K562 (cell line): ENCODE data around the gene DNAJC11. TPM values are rescaled to one million over a fixed set of nuclear protein-coding genes. Genes with fewer than 3 reads are reported as not detected.

Experiments used
- DPF2 ChIP-seq: fragments of 450-650 bp; IDR thresholded peaks from 2 replicates; pipeline ENCODE4 v1.6.1; 2016
- ETV1 ChIP-seq: fragments of 450-650 bp; conservative IDR thresholded peaks from 2 replicates; pipeline ENCODE4 v1.6.1; 2016; ENCODE audit warnings: missing genetic modification characterization, control low read depth, low read depth, missing compliant biosample characterization
- FOXA3 ChIP-seq, 2 experiments: fragments of 450-650 bp in 1 of 2; sonication (generic) in 1 of 2; formaldehyde crosslinking; IDR thresholded peaks in 1 of 2; conservative IDR thresholded peaks in 1 of 2; 2 replicates each; pipeline versions ENCODE4 v1.4.0 to v1.8.0; 2020 to 2022; ENCODE audit warnings: mild to moderate bottlenecking in 2 of 2, missing genetic modification reagents in 1 of 2
- KDM5B ChIP-seq: fragments of 200-600 bp; sonication (generic); IDR thresholded peaks from 2 replicates; pipeline ENCODE4 v1.6.1; 2012; ENCODE audit warnings: low read depth, mild to moderate bottlenecking, moderate library complexity, low read length, control low read depth, inconsistent platforms; ENCODE audit not compliant: insufficient replicate concordance
- LEF1 ChIP-seq: fragments of 450-650 bp; IDR thresholded peaks from 2 replicates; pipeline ENCODE4 v1.6.1; 2016; ENCODE audit warnings: mild to moderate bottlenecking
- MAFG ChIP-seq: fragments of 450-650 bp; conservative IDR thresholded peaks from 2 replicates; pipeline ENCODE4 v1.6.1; 2016; ENCODE audit warnings: missing genetic modification characterization, missing compliant biosample characterization
- MCM5 ChIP-seq: fragments of 450-650 bp; IDR thresholded peaks from 2 replicates; pipeline ENCODE4 v1.6.1; 2016; ENCODE audit warnings: low read depth
- MECOM ChIP-seq: fragments of 250-450 bp; sonication (Bioruptor Pico); IDR thresholded peaks from 2 replicates; pipeline ENCODE4 v1.8.0; 2022; ENCODE audit warnings: inconsistent platforms
- MTA1 ChIP-seq: fragments of 450-650 bp; IDR thresholded peaks from 2 replicates; pipeline ENCODE4 v1.6.1; 2017; ENCODE audit warnings: borderline replicate concordance
- NFE2 ChIP-seq: IDR thresholded peaks from 2 replicates; pipeline ENCODE4 v1.6.1; 2014; ENCODE audit warnings: antibody characterized with exemption, low read depth
- NUFIP1 ChIP-seq: fragments of 450-650 bp; IDR thresholded peaks from 2 replicates; pipeline ENCODE4 v1.6.1; 2018; ENCODE audit not compliant: partially characterized antibody
- PRPF4 ChIP-seq: fragments of 200-400 bp; formaldehyde crosslinking; IDR thresholded peaks from one replicate; pipeline ENCODE4 v1.6.1; 2017; ENCODE audit warnings: low read length, low read depth, mild to moderate bottlenecking; ENCODE audit not compliant: insufficient read depth, poor library complexity, severe bottlenecking
- RBFOX2 ChIP-seq: fragments of 200-400 bp; formaldehyde crosslinking; IDR thresholded peaks from 2 replicates; pipeline ENCODE4 v1.6.1; 2017; ENCODE audit warnings: low read depth, mild to moderate bottlenecking, low read length, moderate library complexity
- TAF1 ChIP-seq: IDR thresholded peaks from 2 replicates; pipeline ENCODE4 v1.6.1; 2011; ENCODE audit warnings: mild to moderate bottlenecking, low read length, moderate library complexity; ENCODE audit not compliant: insufficient read depth, control insufficient read depth, severe bottlenecking; ENCODE audit errors: extremely low read depth
- TAL1 ChIP-seq: fragments of 450-650 bp; IDR thresholded peaks from 2 replicates; pipeline ENCODE4 v1.6.1; 2016; ENCODE audit warnings: mild to moderate bottlenecking
- WHSC1 ChIP-seq: IDR thresholded peaks from one replicate; pipeline ENCODE4 v1.6.1; 2012; ENCODE audit warnings: low read length, control low read depth, inconsistent platforms
- ZBTB1 ChIP-seq: sonication (generic); formaldehyde crosslinking; IDR thresholded peaks from 2 replicates; pipeline ENCODE4 v1.8.1; 2023; ENCODE audit warnings: missing genetic modification reagents, low read depth, mild to moderate bottlenecking, borderline replicate concordance
- ZBTB9 ChIP-seq: fragments of 450-650 bp; formaldehyde crosslinking; IDR thresholded peaks from 2 replicates; pipeline ENCODE4 v1.4.0; 2020; ENCODE audit warnings: mild to moderate bottlenecking, moderate library complexity
- ZFX ChIP-seq: sonication (generic); formaldehyde crosslinking; IDR thresholded peaks from 2 replicates; pipeline ENCODE4 v1.8.0; 2022; ENCODE audit warnings: mild to moderate bottlenecking, missing genetic modification reagents, moderate library complexity
- ZNF140 ChIP-seq: fragments of 250-450 bp; sonication (Bioruptor Pico); IDR thresholded peaks from 2 replicates; pipeline ENCODE4 v1.8.0; 2021; ENCODE audit warnings: moderate library complexity, mild to moderate bottlenecking, inconsistent platforms
- ZNF165 ChIP-seq: fragments of 250-450 bp; sonication (Bioruptor Pico); IDR thresholded peaks from 2 replicates; pipeline ENCODE4 v1.4.0; 2020; ENCODE audit warnings: borderline replicate concordance
- ZNF23 ChIP-seq: fragments of 250-450 bp; sonication (Bioruptor Pico); IDR thresholded peaks from 2 replicates; pipeline ENCODE4 v1.4.0; 2020; ENCODE audit warnings: mild to moderate bottlenecking
- ZNF253 ChIP-seq: fragments of 250-450 bp; sonication (Bioruptor Pico); conservative IDR thresholded peaks from 2 replicates; pipeline ENCODE4 v1.6.1; 2021; ENCODE audit warnings: mild to moderate bottlenecking
- ZNF324 ChIP-seq: fragments of 250-450 bp; sonication (Bioruptor Pico); IDR thresholded peaks from 2 replicates; pipeline ENCODE4 v1.4.0; 2020; ENCODE audit warnings: mild to moderate bottlenecking
- ZNF408 ChIP-seq: fragments of 250-450 bp; sonication (Bioruptor Pico); IDR thresholded peaks from 2 replicates; pipeline ENCODE4 v1.4.0; 2020; ENCODE audit warnings: low read depth, mild to moderate bottlenecking, moderate library complexity
- polyA plus RNA-seq, 8 experiments: library from polyadenylated mRNA; depleted of rRNA in 4 of 8; stranded (reverse) in 5 of 8; unstranded in 3 of 8; fragments of >200 nt; fragmentation: Nextera tagmentation in 2 of 8; fragmentation: Illumina TruSeq in 1 of 8; extraction: Ambion mirVana in 2 of 8; extraction: Trizol in 1 of 8; gene quantifications; 2 replicates each; pipeline versions ENCODE4 v1.2.1 to v1.2.3, GENCODE V29; 2011 to 2014; ENCODE audit warnings: inconsistent platforms in 1 of 8, missing spikeins in 1 of 8
- total RNA-seq, 7 experiments: library from RNA; depleted of rRNA in 6 of 7; stranded (reverse); fragments of >200 nt in 6 of 7; fragmentation: Illumina TruSeq in 2 of 7; extraction: Trizol in 2 of 7; gene quantifications; 2 replicates each; pipeline versions ENCODE4 v1.2.1 to v1.2.3, GENCODE V29; 2011 to 2021; ENCODE audit warnings: low replicate concordance in 1 of 7
- TF ChIP-seq, protein P1 (sequence below), 2 experiments: fragments of 450-650 bp; IDR thresholded peaks; 2 replicates each; pipeline ENCODE4 v1.6.1; 2016

Gene DNAJC11
- total and polyA plus RNA-seq, 9 of the 15 experiments (the other 6 are each of a cell fraction or from before 2014, with no cell fraction given), result 14.1 to 123 (median 76.6) TPM

GRCh38 chr1:6603238-6603914 lies 98.2 kb downstream of the DNAJC11 start (continued):
- no peak for TF ChIP-seq WHSC1
- TF ChIP-seq MAFG (tag), result no peak
- peak; percentile 13; the same call in 1 of the 2 replicates for TF ChIP-seq ZBTB9
- TF ChIP-seq ZNF23 (CRISPR knock-in tag), result no peak
- TF ChIP-seq ZNF408, result no peak
- TF ChIP-seq KDM5B, result no peak
- no peak for TF ChIP-seq NFE2
- TF ChIP-seq ETV1, result no peak
- TF ChIP-seq, protein P1, sequence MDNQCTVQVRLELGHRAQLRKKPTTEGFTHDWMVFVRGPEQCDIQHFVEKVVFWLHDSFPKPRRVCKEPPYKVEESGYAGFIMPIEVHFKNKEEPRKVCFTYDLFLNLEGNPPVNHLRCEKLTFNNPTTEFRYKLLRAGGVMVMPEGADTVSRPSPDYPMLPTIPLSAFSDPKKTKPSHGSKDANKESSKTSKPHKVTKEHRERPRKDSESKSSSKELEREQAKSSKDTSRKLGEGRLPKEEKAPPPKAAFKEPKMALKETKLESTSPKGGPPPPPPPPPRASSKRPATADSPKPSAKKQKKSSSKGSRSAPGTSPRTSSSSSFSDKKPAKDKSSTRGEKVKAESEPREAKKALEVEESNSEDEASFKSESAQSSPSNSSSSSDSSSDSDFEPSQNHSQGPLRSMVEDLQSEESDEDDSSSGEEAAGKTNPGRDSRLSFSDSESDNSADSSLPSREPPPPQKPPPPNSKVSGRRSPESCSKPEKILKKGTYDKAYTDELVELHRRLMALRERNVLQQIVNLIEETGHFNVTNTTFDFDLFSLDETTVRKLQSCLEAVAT (IDR thresholded peaks at IDR 0.05), result peak in 1 of 2 experiments; percentile 37; a peak in 1 of 4 replicates
- no peak for TF ChIP-seq PRPF4
- TF ChIP-seq MCM5, result no peak
- TF ChIP-seq ZBTB1 (CRISPR knock-in tag), result no peak
- TF ChIP-seq DPF2, result peak; percentile 24; the same call in 1 of the 2 replicates
- TF ChIP-seq ZNF165 (CRISPR knock-in tag), result no peak
- no peak for TF ChIP-seq MECOM (CRISPR knock-in tag)
- peak; percentile 37 for TF ChIP-seq TAF1
- no peak for TF ChIP-seq ZNF324 (CRISPR knock-in tag)
- peak; percentile 45 for TF ChIP-seq NUFIP1
- TF ChIP-seq RBFOX2, result peak; percentile 49
- no peak for TF ChIP-seq ZNF140 (CRISPR knock-in tag)
- no peak for TF ChIP-seq FOXA3 (CRISPR knock-in tag; conservative IDR thresholded peaks at IDR 0.05 in 1 of 2, IDR thresholded peaks at IDR 0.05 in 1 of 2)
- TF ChIP-seq ZNF253 (CRISPR knock-in tag), result no peak
- TF ChIP-seq ZFX (CRISPR knock-in tag), result peak; percentile 66; the same call in 1 of the 2 replicates
- TF ChIP-seq MTA1, result 0 out of 2 replicates have a peak, but pooled peaks have one; percentile 18
- no peak for TF ChIP-seq LEF1
- no peak for TF ChIP-seq TAL1
